ENCODE data around the gene RIT2.

The RIT2 gene

GRCh38 chr18:42922363-42922762 lies 193.1 kb downstream of the RIT2 start:
- no peak for DNase-seq

- DNase-seq, result no peak
Observed at GRCh38 chr18:42921226-42921737, 194.2 kb downstream of the RIT2 start.

GRCh38 chr18:42920621-42921020 lies 194.9 kb downstream of the RIT2 start:
- DNase-seq, result no peak

- DNase-seq, result no peak
Observed at GRCh38 chr18:42915299-42915698, 200.2 kb downstream of the RIT2 start.

- DNase-seq, result no peak
Observed at GRCh38 chr18:42914476-42914875, 201.0 kb downstream of the RIT2 start.

- no peak for DNase-seq
Observed at GRCh38 chr18:42909095-42909494, 206.4 kb downstream of the RIT2 start.

GRCh38 chr18:42906761-42907160 lies 208.7 kb downstream of the RIT2 start:
- DNase-seq, result no peak

GRCh38 chr18:42901161-42901560 lies 214.3 kb downstream of the RIT2 start:
- DNase-seq, result no peak

GRCh38 chr18:42893977-42894376 lies 221.5 kb downstream of the RIT2 start:
- DNase-seq, result no peak

GRCh38 chr18:42892181-42892580 lies 223.3 kb downstream of the RIT2 start:
- no peak for DNase-seq

GRCh38 chr18:42891705-42892104 lies 223.8 kb downstream of the RIT2 start:
- DNase-seq, result no peak

- DNase-seq, result no peak
Observed at GRCh38 chr18:42883169-42883568, 232.3 kb downstream of the RIT2 start.

GRCh38 chr18:42882122-42882521 lies 233.4 kb downstream of the RIT2 start:
- DNase-seq, result no peak

- no peak for DNase-seq
Observed at GRCh38 chr18:42872838-42873237, 242.6 kb downstream of the RIT2 start.

GRCh38 chr18:42864876-42865275 lies 250.6 kb downstream of the RIT2 start:
- DNase-seq, result no peak

- no peak for DNase-seq
Observed at GRCh38 chr18:42861271-42861670, 254.2 kb downstream of the RIT2 start.

- no peak for DNase-seq
Observed at GRCh38 chr18:42860548-42860947, 254.9 kb downstream of the RIT2 start.

GRCh38 chr18:42860011-42860410 lies 255.5 kb downstream of the RIT2 start:
- DNase-seq, result no peak

GRCh38 chr18:42854558-42854957 lies 260.9 kb downstream of the RIT2 start:
- DNase-seq, result no peak

GRCh38 chr18:42850174-42851083 lies 265.1 kb downstream of the RIT2 start:
- DNase-seq, result no peak

- DNase-seq, result no peak
Observed at GRCh38 chr18:42839408-42839807, 276.1 kb downstream of the RIT2 start.

GRCh38 chr18:42838546-42839145 lies 276.8 kb downstream of the RIT2 start:
- no peak for DNase-seq

- no peak for DNase-seq
Observed at GRCh38 chr18:42830936-42831335, 284.5 kb downstream of the RIT2 start.

GRCh38 chr18:42828881-42829280 lies 286.6 kb downstream of the RIT2 start:
- DNase-seq, result no peak

Measured in T1000 (cell line).